ENCODE results near the gene AFMID.

DNA sequence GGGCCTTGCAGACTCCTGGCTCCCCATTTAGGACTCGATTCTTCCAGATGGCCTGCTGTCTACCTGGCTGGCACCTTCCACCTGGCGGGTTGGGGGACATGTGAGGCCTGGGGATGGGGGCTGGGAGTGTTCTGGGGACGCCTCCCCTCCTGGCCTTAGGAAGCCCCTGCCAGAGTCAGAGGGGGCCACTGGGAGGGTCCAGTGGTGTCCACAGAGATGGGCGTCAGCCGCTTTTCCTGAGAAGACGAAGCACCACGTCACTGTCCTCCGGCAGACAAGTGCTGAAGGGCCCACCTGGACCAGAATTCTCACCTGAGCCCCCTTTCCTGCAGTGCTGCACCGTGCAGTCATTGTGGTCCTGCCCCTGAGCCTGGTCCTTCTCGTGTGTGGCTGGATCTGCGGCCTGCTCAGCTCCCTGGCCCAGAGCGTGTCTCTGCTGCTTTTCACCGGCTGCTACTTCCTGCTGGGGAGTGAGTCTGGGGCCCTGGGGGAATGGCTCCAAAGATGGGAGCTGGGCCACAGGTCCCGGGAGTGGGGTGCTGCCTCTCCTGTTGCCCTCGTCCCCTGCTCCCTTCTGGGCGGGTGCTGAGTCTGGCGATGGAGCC lies 47.2 kb downstream of the AFMID start:
- TF ChIP-seq, protein P1, sequence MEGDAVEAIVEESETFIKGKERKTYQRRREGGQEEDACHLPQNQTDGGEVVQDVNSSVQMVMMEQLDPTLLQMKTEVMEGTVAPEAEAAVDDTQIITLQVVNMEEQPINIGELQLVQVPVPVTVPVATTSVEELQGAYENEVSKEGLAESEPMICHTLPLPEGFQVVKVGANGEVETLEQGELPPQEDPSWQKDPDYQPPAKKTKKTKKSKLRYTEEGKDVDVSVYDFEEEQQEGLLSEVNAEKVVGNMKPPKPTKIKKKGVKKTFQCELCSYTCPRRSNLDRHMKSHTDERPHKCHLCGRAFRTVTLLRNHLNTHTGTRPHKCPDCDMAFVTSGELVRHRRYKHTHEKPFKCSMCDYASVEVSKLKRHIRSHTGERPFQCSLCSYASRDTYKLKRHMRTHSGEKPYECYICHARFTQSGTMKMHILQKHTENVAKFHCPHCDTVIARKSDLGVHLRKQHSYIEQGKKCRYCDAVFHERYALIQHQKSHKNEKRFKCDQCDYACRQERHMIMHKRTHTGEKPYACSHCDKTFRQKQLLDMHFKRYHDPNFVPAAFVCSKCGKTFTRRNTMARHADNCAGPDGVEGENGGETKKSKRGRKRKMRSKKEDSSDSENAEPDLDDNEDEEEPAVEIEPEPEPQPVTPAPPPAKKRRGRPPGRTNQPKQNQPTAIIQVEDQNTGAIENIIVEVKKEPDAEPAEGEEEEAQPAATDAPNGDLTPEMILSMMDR (IDR thresholded peaks at IDR 0.05; ENCODE audit: extremely low read depth in 1 of 2, insufficient read depth in 1 of 2, low read depth in 1 of 2, low read length in 2 of 2), result no peak
- TF ChIP-seq, protein P2, sequence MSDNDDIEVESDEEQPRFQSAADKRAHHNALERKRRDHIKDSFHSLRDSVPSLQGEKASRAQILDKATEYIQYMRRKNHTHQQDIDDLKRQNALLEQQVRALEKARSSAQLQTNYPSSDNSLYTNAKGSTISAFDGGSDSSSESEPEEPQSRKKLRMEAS (IDR thresholded peaks at IDR 0.05; ENCODE audit: insufficient read depth, insufficient read length), result no peak
- no peak for TF ChIP-seq POLR2AphosphoS5 (IDR thresholded peaks at IDR 0.05; ENCODE audit: insufficient read depth, low read depth, low read length)
- TF ChIP-seq POLR2A (IDR thresholded peaks at IDR 0.05; ENCODE audit: low read depth, low read length), result no peak
- no peak for TF ChIP-seq JUN (IDR thresholded peaks at IDR 0.05; ENCODE audit: borderline replicate concordance, insufficient read depth, insufficient read length, low read depth)
- TF ChIP-seq EZH2 (IDR thresholded peaks at IDR 0.05; ENCODE audit: borderline replicate concordance, low read depth, low read length, severe bottlenecking), result no peak
- no peak for TF ChIP-seq MYC (IDR thresholded peaks at IDR 0.05; ENCODE audit: low read depth, low read length)
